ENCODE results near the gene ATP5PO. TPM values are rescaled to one million over a fixed set of nuclear protein-coding genes. Genes with fewer than 3 reads are reported as not detected.
A peak's percentile ranks its signal among the peaks of the same experiment; 100 is the strongest.

ATP5PO gene
- polyA plus RNA-seq, 4 donors: 206 to 904 (median 590) TPM

DNA sequence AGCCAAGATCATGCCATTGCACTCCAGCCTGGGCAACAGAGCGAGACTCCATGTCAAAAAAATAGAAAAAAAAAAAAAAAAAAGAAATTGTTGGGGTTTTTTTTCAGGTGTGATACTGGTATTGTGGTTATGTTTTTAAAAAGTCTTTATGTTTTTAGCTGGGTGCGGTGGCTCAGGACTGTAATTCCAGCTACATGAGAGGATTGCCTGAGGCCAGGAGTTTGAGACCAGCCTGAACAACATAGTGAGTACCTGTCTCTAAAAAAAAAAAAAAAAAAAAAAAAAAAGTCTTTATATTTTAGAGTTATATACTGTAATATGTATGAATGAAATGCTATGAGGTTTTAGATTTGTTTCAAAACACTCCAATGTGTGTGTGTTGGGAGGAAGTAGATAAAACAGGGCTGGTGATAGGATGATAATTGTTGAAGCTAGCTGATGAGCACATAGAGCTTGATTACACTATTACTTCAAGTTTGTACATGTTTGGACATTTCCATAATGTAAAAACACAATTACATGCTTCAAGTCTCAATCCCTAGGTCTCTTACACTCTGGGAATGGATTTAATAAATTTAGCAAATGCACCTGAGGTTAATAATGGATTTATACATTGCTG is 30.2 kb upstream of the ATP5PO start:
- no peak for FAIRE-seq
- peaks cover 0 to 5% of the 10 kb centered on the region in 2 donors for H3K9me3 ChIP-seq (ENCODE audit: control insufficient read depth in 2 of 2, insufficient read depth in 1 of 2, low read depth in 1 of 2, low read length in 1 of 2)
- H3K27ac ChIP-seq (ENCODE audit: low read depth in 1 of 3, low read length in 2 of 3): no peak overlapping the region
- DNase-seq: no peak
- no peaks in the 10 kb centered on the region for H3K27me3 ChIP-seq (ENCODE audit: control insufficient read depth in 3 of 3, insufficient read depth in 3 of 3, low read length in 3 of 3)
- peaks cover 4 to 20% (median 8%) of the 10 kb centered on the region in 3 donors for H3K4me1 ChIP-seq (ENCODE audit: control insufficient read depth in 3 of 3, insufficient read depth in 2 of 3, low read depth in 1 of 3, low read length in 2 of 3)
- H3K4me3 ChIP-seq (ENCODE audit: low read depth in 1 of 3, low read length in 3 of 3): no peak overlapping the region
- no peaks in the 10 kb centered on the region for H3K36me3 ChIP-seq (ENCODE audit: control insufficient read depth in 3 of 3, insufficient read depth in 2 of 3, low read depth in 1 of 3, low read length in 3 of 3)
- WGBS, 3 donors: 78 to 93% (median 91%) methylated on average over 2 of the region's 2 CpGs

- Histone ChIP-seq H3K9me3 (ENCODE audit: control insufficient read depth in 2 of 2, insufficient read depth in 1 of 2, low read depth in 1 of 2, low read length in 1 of 2) (peaks cover 0 to 5% of the 10 kb centered on the region in 2 donors), H3K27ac (ENCODE audit: low read depth in 1 of 3, low read length in 2 of 3) (no peak overlapping the region), H3K27me3 (ENCODE audit: control insufficient read depth in 3 of 3, insufficient read depth in 3 of 3, low read length in 3 of 3) (no peaks in the 10 kb centered on the region), H3K4me1 (ENCODE audit: control insufficient read depth in 3 of 3, insufficient read depth in 2 of 3, low read depth in 1 of 3, low read length in 2 of 3) (peaks cover 4 to 20% (median 8%) of the 10 kb centered on the region in 3 donors), H3K4me3 (ENCODE audit: low read depth in 1 of 3, low read length in 3 of 3) (no peak overlapping the region), H3K36me3 (ENCODE audit: control insufficient read depth in 3 of 3, insufficient read depth in 2 of 3, low read depth in 1 of 3, low read length in 3 of 3) (no peaks in the 10 kb centered on the region)
- FAIRE-seq (no peak), DNase-seq (no peak)
- WGBS, 3 donors: 96 to 98% (median 97%) methylated on average over 1 of the region's 1 CpG
Observed at GRCh38 chr21:33944185-33944763, 28.7 kb upstream of the ATP5PO start.

DNA sequence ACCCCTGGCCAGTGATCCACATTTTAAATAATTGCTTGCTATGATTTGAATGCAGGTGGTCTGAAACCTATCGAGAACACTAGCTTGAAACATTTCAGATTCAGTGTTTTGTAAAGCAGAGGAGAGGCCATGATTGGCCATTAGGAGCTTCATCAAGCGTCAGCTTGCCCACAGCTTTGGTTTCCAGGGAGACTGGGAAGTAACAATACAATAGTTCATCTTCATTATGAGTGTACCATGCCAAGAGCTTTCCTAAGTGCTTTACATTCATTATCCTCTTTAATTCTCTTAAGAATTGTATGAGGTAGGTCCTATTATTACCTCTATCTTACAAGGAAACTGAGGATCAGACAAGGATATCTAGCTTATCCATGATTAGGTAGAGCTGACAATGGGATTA is 27.7 kb upstream of the ATP5PO start:
- H3K36me3 ChIP-seq (ENCODE audit: control insufficient read depth in 3 of 3, insufficient read depth in 2 of 3, low read depth in 1 of 3, low read length in 3 of 3): no peaks in the 10 kb centered on the region
- H3K27me3 ChIP-seq (ENCODE audit: control insufficient read depth in 3 of 3, insufficient read depth in 3 of 3, low read length in 3 of 3): no peaks in the 10 kb centered on the region
- FAIRE-seq (no peak), DNase-seq (no peak)
- WGBS, 3 donors: 82 to 96% (median 88%) methylated on average over 2 of the region's 2 CpGs
- peaks cover 0 to 5% of the 10 kb centered on the region in 2 donors for H3K9me3 ChIP-seq (ENCODE audit: control insufficient read depth in 2 of 2, insufficient read depth in 1 of 2, low read depth in 1 of 2, low read length in 1 of 2)
- no peak overlapping the region for H3K4me3 ChIP-seq (ENCODE audit: low read depth in 1 of 3, low read length in 3 of 3)
- H3K4me1 ChIP-seq (ENCODE audit: control insufficient read depth in 3 of 3, insufficient read depth in 2 of 3, low read depth in 1 of 3, low read length in 2 of 3): peaks cover 3 to 12% (median 8%) of the 10 kb centered on the region in 3 donors
- no peak overlapping the region for H3K27ac ChIP-seq (ENCODE audit: low read depth in 1 of 3, low read length in 2 of 3)

DNA sequence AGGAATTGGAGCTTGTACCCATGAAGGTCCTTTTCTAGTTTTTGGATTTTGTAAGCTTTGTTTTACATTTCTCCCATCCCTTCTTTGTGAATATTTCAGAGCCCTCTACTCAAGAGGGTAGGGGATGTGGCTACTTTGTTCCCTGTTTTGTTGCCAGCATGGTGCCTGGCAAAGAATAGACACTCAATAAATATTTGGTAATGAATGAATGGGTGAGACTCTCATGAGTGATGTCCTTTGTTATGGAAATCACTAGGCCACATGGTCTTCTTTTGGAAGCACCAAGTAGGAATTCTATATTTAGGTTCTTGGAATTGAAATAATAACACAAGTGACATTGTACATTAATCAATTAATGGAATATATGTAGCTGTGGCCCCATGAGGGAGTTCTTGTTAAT is 26.8 kb upstream of the ATP5PO start:
- Histone ChIP-seq H3K9me3 (ENCODE audit: control insufficient read depth in 2 of 2, insufficient read depth in 1 of 2, low read depth in 1 of 2, low read length in 1 of 2) (peaks cover 0 to 5% of the 10 kb centered on the region in 2 donors), H3K4me1 (ENCODE audit: control insufficient read depth in 3 of 3, insufficient read depth in 2 of 3, low read depth in 1 of 3, low read length in 2 of 3) (peaks cover 2 to 7% (median 4%) of the 10 kb centered on the region in 3 donors), H3K27ac (ENCODE audit: low read depth in 1 of 3, low read length in 2 of 3) (no peak overlapping the region), H3K27me3 (ENCODE audit: control insufficient read depth in 3 of 3, insufficient read depth in 3 of 3, low read length in 3 of 3) (no peaks in the 10 kb centered on the region), H3K4me3 (ENCODE audit: low read depth in 1 of 3, low read length in 3 of 3) (no peak overlapping the region), H3K36me3 (ENCODE audit: control insufficient read depth in 3 of 3, insufficient read depth in 2 of 3, low read depth in 1 of 3, low read length in 3 of 3) (no peaks in the 10 kb centered on the region)
- DNase-seq: no peak
- no peak for FAIRE-seq

GRCh38 chr21:33940881-33941245 is 25.3 kb upstream of the ATP5PO start:
- H3K27ac ChIP-seq (ENCODE audit: low read depth in 1 of 3, low read length in 2 of 3): no peak overlapping the region
- H3K4me3 ChIP-seq (ENCODE audit: low read depth in 1 of 3, low read length in 3 of 3): no peak overlapping the region
- peaks cover 0 to 5% of the 10 kb centered on the region in 2 donors for H3K9me3 ChIP-seq (ENCODE audit: control insufficient read depth in 2 of 2, insufficient read depth in 1 of 2, low read depth in 1 of 2, low read length in 1 of 2)
- H3K27me3 ChIP-seq (ENCODE audit: control insufficient read depth in 3 of 3, insufficient read depth in 3 of 3, low read length in 3 of 3): no peaks in the 10 kb centered on the region
- WGBS, 3 donors: 82 to 92% (median 88%) methylated on average over 5 of the region's 5 CpGs
- no peak for DNase-seq
- H3K4me1 ChIP-seq (ENCODE audit: control insufficient read depth in 3 of 3, insufficient read depth in 2 of 3, low read depth in 1 of 3, low read length in 2 of 3): no peaks in the 10 kb centered on the region
- no peaks in the 10 kb centered on the region for H3K36me3 ChIP-seq (ENCODE audit: control insufficient read depth in 3 of 3, insufficient read depth in 2 of 3, low read depth in 1 of 3, low read length in 3 of 3)
- FAIRE-seq: no peak

DNA sequence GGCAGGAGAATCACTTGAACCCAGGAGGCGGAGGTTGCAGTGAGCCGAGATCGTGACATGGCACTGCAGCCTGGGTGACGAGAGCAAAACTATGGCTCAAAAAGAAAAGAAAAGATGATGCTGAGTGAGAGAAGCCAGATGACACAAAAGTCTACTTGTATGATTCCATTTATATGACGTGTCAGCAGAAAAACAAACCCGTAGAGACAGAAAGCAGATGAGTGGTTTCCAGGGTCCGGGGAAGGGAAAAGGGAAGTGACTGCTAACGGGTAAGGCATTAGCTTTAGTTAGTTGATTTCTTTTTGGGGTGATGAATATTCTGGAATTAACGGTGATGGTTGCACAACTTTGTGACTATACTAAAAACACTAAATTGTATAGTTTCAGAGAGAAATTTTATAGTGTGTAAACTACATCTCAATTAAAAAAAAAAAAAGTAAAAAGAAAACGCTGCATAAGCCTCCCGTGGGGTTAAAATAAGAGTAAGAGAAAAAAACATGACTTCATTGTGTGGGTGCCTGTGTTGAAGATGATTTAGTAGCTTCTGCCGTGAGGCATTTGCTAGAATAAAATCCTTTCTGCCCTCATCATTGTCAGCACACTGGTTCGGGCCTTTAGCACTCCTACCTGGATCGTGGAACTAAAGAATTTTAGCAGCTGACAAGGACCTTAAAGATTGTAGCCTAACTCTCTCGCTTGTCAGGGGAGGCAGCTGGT is 24.7 kb upstream of the ATP5PO start:
- Histone ChIP-seq H3K27me3 (ENCODE audit: control insufficient read depth in 3 of 3, insufficient read depth in 3 of 3, low read length in 3 of 3) (no peaks in the 10 kb centered on the region), H3K4me1 (ENCODE audit: control insufficient read depth in 3 of 3, insufficient read depth in 2 of 3, low read depth in 1 of 3, low read length in 2 of 3) (no peaks in the 10 kb centered on the region), H3K9me3 (ENCODE audit: control insufficient read depth in 2 of 2, insufficient read depth in 1 of 2, low read depth in 1 of 2, low read length in 1 of 2) (peaks cover 0 to 5% of the 10 kb centered on the region in 2 donors), H3K36me3 (ENCODE audit: control insufficient read depth in 3 of 3, insufficient read depth in 2 of 3, low read depth in 1 of 3, low read length in 3 of 3) (no peaks in the 10 kb centered on the region), H3K27ac (ENCODE audit: low read depth in 1 of 3, low read length in 2 of 3) (no peak overlapping the region), H3K4me3 (ENCODE audit: low read depth in 1 of 3, low read length in 3 of 3) (no peak overlapping the region)
- 82 to 90% (median 85%) methylated on average over 15 of the region's 15 CpGs for WGBS, 3 donors
- FAIRE-seq (no peak), DNase-seq (no peak)

DNA sequence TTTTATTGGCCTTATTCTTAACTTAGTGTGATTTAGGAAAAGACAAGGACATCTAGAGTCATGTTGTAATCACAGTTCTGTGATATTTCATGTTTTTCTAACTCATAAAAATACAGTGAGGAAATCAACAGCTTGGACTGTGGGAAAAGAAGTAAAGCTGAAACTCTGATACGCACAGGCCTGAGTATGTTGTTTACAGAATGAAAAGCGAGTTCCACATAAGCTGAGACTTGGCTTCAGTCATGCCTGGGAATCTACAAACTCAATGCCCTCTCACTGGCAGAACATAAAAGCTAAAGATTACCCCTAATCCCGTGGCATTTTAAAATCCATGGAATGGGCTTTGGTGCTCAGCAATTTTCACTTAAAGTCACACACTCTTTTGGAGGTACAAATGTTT is 23.6 kb upstream of the ATP5PO start:
- Histone ChIP-seq H3K27ac (ENCODE audit: low read depth in 1 of 3, low read length in 2 of 3) (peak overlapping the region in 1 of 3 donors; percentile 17), H3K4me1 (ENCODE audit: control insufficient read depth in 3 of 3, insufficient read depth in 2 of 3, low read depth in 1 of 3, low read length in 2 of 3) (no peaks in the 10 kb centered on the region), H3K36me3 (ENCODE audit: control insufficient read depth in 3 of 3, insufficient read depth in 2 of 3, low read depth in 1 of 3, low read length in 3 of 3) (no peaks in the 10 kb centered on the region), H3K9me3 (ENCODE audit: control insufficient read depth in 2 of 2, insufficient read depth in 1 of 2, low read depth in 1 of 2, low read length in 1 of 2) (peaks cover 0 to 5% of the 10 kb centered on the region in 2 donors), H3K27me3 (ENCODE audit: control insufficient read depth in 3 of 3, insufficient read depth in 3 of 3, low read length in 3 of 3) (no peaks in the 10 kb centered on the region), H3K4me3 (ENCODE audit: low read depth in 1 of 3, low read length in 3 of 3) (no peak overlapping the region)
- FAIRE-seq (no peak), DNase-seq (no peak)
- 67 to 78% (median 67%) methylated on average over 3 of the region's 3 CpGs for WGBS, 3 donors

DNA sequence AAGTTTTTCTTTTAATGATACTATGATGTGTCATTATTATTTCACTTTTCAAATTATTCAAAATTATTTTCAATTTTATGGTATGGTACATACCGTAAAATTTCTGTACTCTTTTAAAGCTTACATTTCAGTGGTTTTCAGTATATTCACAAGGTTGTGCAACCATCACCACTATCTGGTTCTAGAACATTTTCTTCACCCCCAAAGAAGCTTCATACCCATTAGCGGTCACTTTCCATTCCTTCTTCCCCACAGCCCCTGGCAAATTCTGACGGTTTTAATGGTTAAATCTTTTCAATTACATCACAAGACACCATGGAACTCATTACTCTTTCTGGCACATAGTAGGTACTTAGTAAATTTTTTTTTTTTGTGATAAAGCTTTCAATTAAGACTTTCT is 22.8 kb upstream of the ATP5PO start:
- FAIRE-seq (no peak), DNase-seq (no peak)
- H3K36me3 ChIP-seq (ENCODE audit: control insufficient read depth in 3 of 3, insufficient read depth in 2 of 3, low read depth in 1 of 3, low read length in 3 of 3): no peaks in the 10 kb centered on the region
- H3K4me1 ChIP-seq (ENCODE audit: control insufficient read depth in 3 of 3, insufficient read depth in 2 of 3, low read depth in 1 of 3, low read length in 2 of 3): no peaks in the 10 kb centered on the region
- no peak overlapping the region for H3K27ac ChIP-seq (ENCODE audit: low read depth in 1 of 3, low read length in 2 of 3)
- no peak overlapping the region for H3K4me3 ChIP-seq (ENCODE audit: low read depth in 1 of 3, low read length in 3 of 3)
- H3K9me3 ChIP-seq (ENCODE audit: control insufficient read depth in 2 of 2, insufficient read depth in 1 of 2, low read depth in 1 of 2, low read length in 1 of 2): no peaks in the 10 kb centered on the region
- no peaks in the 10 kb centered on the region for H3K27me3 ChIP-seq (ENCODE audit: control insufficient read depth in 3 of 3, insufficient read depth in 3 of 3, low read length in 3 of 3)
- WGBS, 3 donors: 84 to 97% (median 85%) methylated on average over 3 of the region's 3 CpGs

Data from small intestine (tissue), 7 donors.